ENCODE measurements around the gene ABCB6.
"Not testable (repeated sequence)": the region's sequence is repeated elsewhere in the genome, so short reads cannot be mapped to it uniquely, and the experiment has no call there.

Gene ABCB6

GRCh38 chr2:219218732-219219701 is at the start of gene ABCB6:
Gene ABCB6, minus strand, starts transcription at chr2:219218958. Its CDS starts 285 bp downstream, at chr2:219218673.
- DNase-seq, result peak; percentile 88

GRCh38 chr2:219268294-219268693 is 49.5 kb upstream of the ABCB6 start:
- no peak for DNase-seq

GRCh38 chr2:219266886-219267285 is 48.1 kb upstream of the ABCB6 start:
- no peak for DNase-seq

GRCh38 chr2:219266232-219266631 is 47.5 kb upstream of the ABCB6 start:
- no peak for DNase-seq

- no peak for DNase-seq
These were observed 42.5 kb upstream of the ABCB6 start for GRCh38 chr2:219261024-219261855.

GRCh38 chr2:219258942-219259341 is 40.2 kb upstream of the ABCB6 start:
- DNase-seq, result not testable (repeated sequence)

GRCh38 chr2:219254590-219255201 is 35.9 kb upstream of the ABCB6 start:
- peak; percentile 45 for DNase-seq

- DNase-seq, result peak; percentile 89
These were observed 35.2 kb upstream of the ABCB6 start, which contains the start of gene TUBA4A for GRCh38 chr2:219253753-219254589. Gene TUBA4A, minus strand, starts transcription at chr2:219253918. Its CDS starts 60 bp downstream, at chr2:219253858.

- peak; percentile 45 for DNase-seq
These were observed 34.4 kb upstream of the ABCB6 start, which contains the start of gene TUBA4B for GRCh38 chr2:219252900-219253752. Gene TUBA4B, plus strand, starts transcription at chr2:219253243. Its CDS starts 165 bp downstream, at chr2:219253408.

GRCh38 chr2:219252570-219252899 is 33.8 kb upstream of the ABCB6 start:
- DNase-seq, result peak; percentile 51

- peak; percentile 36 for DNase-seq
These were observed 33.3 kb upstream of the ABCB6 start for GRCh38 chr2:219252084-219252483.

- no peak for DNase-seq
These were observed 32.9 kb upstream of the ABCB6 start for GRCh38 chr2:219251656-219252055.

- DNase-seq, result no peak
These were observed 31.5 kb upstream of the ABCB6 start for GRCh38 chr2:219250049-219250781.

GRCh38 chr2:219249203-219249980 is 30.6 kb upstream of the ABCB6 start:
- peak; percentile 26 for DNase-seq

GRCh38 chr2:219248845-219249202 is 30.1 kb upstream of the ABCB6 start:
- DNase-seq, result no peak

GRCh38 chr2:219247678-219248642 is 29.2 kb upstream of the ABCB6 start:
- peak; percentile 74 for DNase-seq

- no peak for DNase-seq
These were observed 27.8 kb upstream of the ABCB6 start for GRCh38 chr2:219246559-219246958.

- no peak for DNase-seq
These were observed 27.1 kb upstream of the ABCB6 start for GRCh38 chr2:219245899-219246230.
